HepG2 (cell line): Measurements from ENCODE around the gene AARS2. TPM values are rescaled to one million over a fixed set of nuclear protein-coding genes. Genes with fewer than 3 reads are reported as not detected.
A peak's percentile ranks its signal among the peaks of the same experiment; 100 is the strongest.

Experiments used
- ATAC-seq: fragments of 200-7000 bp; cut with Tn5 transposase; 3 replicates; pipeline ENCODE4 v1.9.1; 2020; ENCODE audit warnings: mild to moderate bottlenecking, moderate library complexity
- BruUV-seq: library from RNA; stranded (reverse); fragments of 400-500 nt; replicated peaks from 2 replicates; lab custom pipeline; 2021; lab: Mats Ljungman, UMichigan
- CTCF ChIA-PET: fragments of 300-600 bp; formaldehyde crosslinking; extraction: SDS; loops from one replicate; lab custom pipeline; 2021; ENCODE audit warnings: low total read pairs, inconsistent platforms, low intra/inter-chr PET ratio; lab: Yijun Ruan, JAX
- POLR2A ChIA-PET: fragments of 350-600 bp; sonication (Branson Sonifier 250); formaldehyde crosslinking; loops from one replicate; lab custom pipeline; 2020; ENCODE audit warnings: antibody characterized with exemption, inconsistent platforms; lab: Yijun Ruan, JAX
- DNase-seq: peaks from one replicate; pipeline ENCODE4 v3.0.0-alpha.2; 2015; ENCODE audit warnings: low spot score
- FAIRE-seq: peaks from 3 replicates; lab custom pipeline; 2011; peaks lifted over from hg19 to GRCh38; lab: Jason Lieb, UNC
- H2AFZ ChIP-seq: one replicate; pipeline ENCODE4 v1.6.1; 2011; ENCODE audit warnings: low read length, inconsistent platforms
- H3K27ac ChIP-seq: fragments of 300-600 bp; 3 replicates; pipeline ENCODE4 v1.8.0; 2011; ENCODE audit warnings: mixed run types, mild to moderate bottlenecking, mixed read lengths, low read length, inconsistent platforms; ENCODE audit not compliant: insufficient read depth; ENCODE audit errors: extremely low read length
- H3K27me3 ChIP-seq, 2 experiments: fragments of 200-600 bp in 1 of 2; 2 replicates in 1 of 2; 3 replicates in 1 of 2; pipeline versions ENCODE4 v1.6.0 to v1.8.0; 2011; ENCODE audit warnings: low read length in 2 of 2, mild to moderate bottlenecking in 2 of 2, moderate library complexity in 2 of 2, inconsistent platforms in 1 of 2; ENCODE audit not compliant: insufficient read depth in 2 of 2, control insufficient read depth in 1 of 2
- H3K36me3 ChIP-seq, 2 experiments: fragments of 200-600 bp in 1 of 2; replicated peaks in 1 of 2; 2 replicates in 1 of 2; 3 replicates in 1 of 2; pipeline versions ENCODE4 v1.5.1 to v1.8.0; 2011; ENCODE audit warnings: low read length in 2 of 2, inconsistent platforms in 1 of 2; ENCODE audit not compliant: insufficient read depth in 2 of 2, control insufficient read depth in 1 of 2
- H3K4me1 ChIP-seq: 2 replicates; pipeline ENCODE4 v1.5.1; 2012; ENCODE audit warnings: low read length, inconsistent platforms; ENCODE audit not compliant: insufficient read depth
- H3K4me2 ChIP-seq: 2 replicates; pipeline ENCODE4 v1.6.0; 2011; ENCODE audit warnings: low read depth, low read length, inconsistent platforms
- H3K4me3 ChIP-seq, 3 experiments: fragments of 200-600 bp in 1 of 3; sonication (generic), shearing (Covaris generic) in 1 of 3; replicated peaks in 1 of 3; 2 replicates each; pipeline ENCODE4 v1.5.1; 2011 to 2016; ENCODE audit warnings: low read length in 3 of 3, inconsistent platforms in 2 of 3, low read depth in 2 of 3, mild to moderate bottlenecking in 2 of 3, control low read depth in 1 of 3, mixed read lengths in 1 of 3; ENCODE audit not compliant: insufficient read depth in 1 of 3
- H3K79me2 ChIP-seq: one replicate; pipeline ENCODE4 v1.6.1; 2011; ENCODE audit warnings: low read length, inconsistent platforms; ENCODE audit not compliant: insufficient read depth
- H3K9ac ChIP-seq: 2 replicates; pipeline ENCODE4 v1.6.0; 2011; ENCODE audit warnings: mild to moderate bottlenecking, low read depth, low read length, inconsistent platforms; ENCODE audit not compliant: insufficient read depth
- H3K9me3 ChIP-seq: 2 replicates; pipeline ENCODE4 v1.5.1; 2012; ENCODE audit warnings: mild to moderate bottlenecking, low read length
- H4K20me1 ChIP-seq: 2 replicates; pipeline ENCODE4 v1.6.0; 2011; ENCODE audit warnings: inconsistent platforms, mild to moderate bottlenecking, low read length, moderate library complexity; ENCODE audit not compliant: insufficient read depth
- AHR ChIP-seq: IDR thresholded peaks from 2 replicates; pipeline ENCODE4 v1.6.1; 2018; ENCODE audit warnings: missing genetic modification reagents, missing compliant biosample characterization
- BHLHE40 ChIP-seq: IDR thresholded peaks from 2 replicates; pipeline ENCODE4 v1.6.1; 2011; ENCODE audit warnings: low read length, improper control_type of control experiment
- CCDC6 ChIP-seq: sonication (generic); formaldehyde crosslinking; IDR thresholded peaks from 2 replicates; pipeline ENCODE4 v1.8.1; 2022; ENCODE audit warnings: mild to moderate bottlenecking, missing genetic modification reagents, moderate library complexity
- FOSL2 ChIP-seq: sonication (generic); formaldehyde crosslinking; IDR thresholded peaks from 2 replicates; pipeline ENCODE4 v1.4.0; 2020; ENCODE audit warnings: missing genetic modification reagents
- NCOR1 ChIP-seq: fragments of 200-600 bp; sonication (generic); IDR thresholded peaks from 2 replicates; pipeline ENCODE4 v1.7.0; 2017; ENCODE audit warnings: antibody characterized with exemption, low read length, borderline replicate concordance
- TIGD3 ChIP-seq: sonication (generic); formaldehyde crosslinking; IDR thresholded peaks from 2 replicates; pipeline ENCODE4 v1.5.1; 2020; ENCODE audit warnings: mild to moderate bottlenecking, missing genetic modification reagents, borderline replicate concordance
- ZNF121 ChIP-seq: sonication (generic); formaldehyde crosslinking; IDR thresholded peaks from 2 replicates; pipeline ENCODE4 v1.5.0; 2020; ENCODE audit warnings: mild to moderate bottlenecking, missing genetic modification reagents
- ZNF24 ChIP-seq: fragments of 450-650 bp; IDR thresholded peaks from 2 replicates; pipeline ENCODE4 v1.6.1; 2017; ENCODE audit warnings: antibody characterized with exemption, mild to moderate bottlenecking
- ZNF564 ChIP-seq: sonication (generic); formaldehyde crosslinking; IDR thresholded peaks from 2 replicates; pipeline ENCODE4 v1.8.1; 2023; ENCODE audit warnings: mild to moderate bottlenecking, missing genetic modification reagents
- ZNF850 ChIP-seq: sonication (generic); formaldehyde crosslinking; conservative IDR thresholded peaks from 2 replicates; pipeline ENCODE4 v1.9.0; 2021; ENCODE audit warnings: mild to moderate bottlenecking, missing genetic modification reagents
- WGBS: methylation state at CpG from one replicate; pipeline ENCODE4 v1.1.6; 2017; ENCODE audit warnings: low lambda C conversion rate; 5-methylcytosine and 5-hydroxymethylcytosine counted together
- in situ Hi-C: cut with HindIII; loops from 2 replicates; pipeline ENCODE4 v1.10.0; 2017; ENCODE audit warnings: low pct_unique_long_range_greater_than_20kb; ENCODE audit not compliant: extremely low pct_ligation_motif_present
- intact Hi-C: fragments of 100-400 bp; cut with micrococcal nuclease; formaldehyde crosslinking; loops from one replicate; pipeline ENCODE4 v1.10.0; 2022; ENCODE audit not compliant: unreplicated experiment
- polyA plus RNA-seq, 8 experiments: library from polyadenylated mRNA; depleted of rRNA in 3 of 8; stranded (reverse) in 7 of 8; unstranded in 1 of 8; fragments of >200 nt; fragmentation: Illumina TruSeq in 4 of 8; extraction: Trizol in 4 of 8; gene quantifications; 2 replicates each; pipeline versions ENCODE4 v1.2.1 to v1.2.3, GENCODE V29; 2011 to 2016; ENCODE audit warnings: low read depth in 4 of 8, missing spikeins in 1 of 8, mixed read lengths in 1 of 8; ENCODE audit not compliant: insufficient read depth in 1 of 8
- total RNA-seq, 5 experiments: library from RNA; depleted of rRNA; stranded (reverse); fragments of >200 nt; fragmentation: Illumina TruSeq; extraction: Trizol; gene quantifications; 2 replicates each; pipeline ENCODE4 v1.2.3, GENCODE V29; 2016; ENCODE audit warnings: low read depth in 1 of 5
- TF ChIP-seq, protein P1 (sequence below): sonication (generic); formaldehyde crosslinking; IDR thresholded peaks from 2 replicates; pipeline ENCODE4 v1.8.0; 2022; ENCODE audit warnings: low read depth, missing genetic modification reagents

Gene AARS2
- total and polyA plus RNA-seq, 2 of the 13 experiments (the other 11 are each of a cell fraction or from before 2014, with no cell fraction given), result 7.5 to 24.1 TPM

- Histone ChIP-seq H3K36me3 (peaks cover 0 to 13% of the 10 kb centered on the region in 2 experiments; a peak in 3 of 5 replicates), H3K27ac (no peak overlapping the region), H2AFZ (no peak overlapping the region), H3K4me2 (peak overlapping the region; percentile 56), H3K4me3 (peak overlapping the region in 1 of 3 experiments; percentile 95; a peak in 1 of 6 replicates), H3K9me3 (no peaks in the 10 kb centered on the region), H3K9ac (no peak overlapping the region), H4K20me1 (no peaks in the 10 kb centered on the region), H3K27me3 (peaks cover 5 to 21% of the 10 kb centered on the region in 2 experiments; a peak in 4 of 5 replicates), H3K79me2 (peaks cover 18% of the 10 kb centered on the region), H3K4me1 (peaks cover 41% of the 10 kb centered on the region)
- in situ Hi-C loops (loop anchor here (5.0 kb wide), 1 partner anchor 47 kb away; the partner anchor contains the start of gene AARS2), intact Hi-C loops (no loop called here)
- no TSS peak for BruUV-seq
- no peak for FAIRE-seq
- CTCF ChIA-PET, result interaction anchor here (1.4 kb wide), 1 partner anchor 71 kb away, joined by 3 read pairs; no protein-coding TSS in a partner anchor
- POLR2A ChIA-PET, result no interaction called here
- 0 out of 2 replicates have a peak, but pooled peaks have one; percentile 34 for TF ChIP-seq CCDC6 (CRISPR knock-in tag)
- TF ChIP-seq ZNF121, result 0 out of 2 replicates have a peak, but pooled peaks have one; percentile 23
- 0 out of 2 replicates have a peak, but pooled peaks have one; percentile 20 for TF ChIP-seq FOSL2 (CRISPR knock-in tag)
- no peak for TF ChIP-seq NCOR1
- TF ChIP-seq, protein P1, sequence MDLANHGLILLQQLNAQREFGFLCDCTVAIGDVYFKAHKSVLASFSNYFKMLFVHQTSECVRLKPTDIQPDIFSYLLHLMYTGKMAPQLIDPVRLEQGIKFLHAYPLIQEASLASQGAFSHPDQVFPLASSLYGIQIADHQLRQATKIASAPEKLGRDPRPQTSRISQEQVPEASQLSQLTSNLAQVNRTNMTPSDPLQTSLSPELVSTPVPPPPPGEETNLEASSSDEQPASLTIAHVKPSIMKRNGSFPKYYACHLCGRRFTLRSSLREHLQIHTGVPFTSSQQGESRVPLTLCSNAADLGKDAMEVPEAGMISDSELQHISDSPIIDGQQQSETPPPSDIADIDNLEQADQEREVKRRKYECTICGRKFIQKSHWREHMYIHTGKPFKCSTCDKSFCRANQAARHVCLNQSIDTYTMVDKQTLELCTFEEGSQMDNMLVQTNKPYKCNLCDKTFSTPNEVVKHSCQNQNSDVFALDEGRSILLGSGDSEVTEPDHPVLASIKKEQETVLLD (CRISPR knock-in tag), result no peak
- TF ChIP-seq BHLHE40, result no peak
- TF ChIP-seq ZNF564 (CRISPR knock-in tag), result peak; percentile 2; the same call in 1 of the 2 replicates
- no peak for TF ChIP-seq AHR (CRISPR knock-in tag)
- peak; percentile 97 for TF ChIP-seq ZNF24
- 0 out of 2 replicates have a peak, but pooled peaks have one; percentile 9 for TF ChIP-seq ZNF850 (CRISPR knock-in tag)
- TF ChIP-seq TIGD3, result peak; percentile 68; the same call in 1 of the 2 replicates
- no peak for DNase-seq
- ATAC-seq, result no peak
- 69% methylated on average over 17 of the region's 17 CpGs for WGBS
These were observed 47.4 kb downstream of the AARS2 start for GRCh38 chr6:44265722-44266233.
